ENCODE data around the gene RPE.

RPE gene

DNA sequence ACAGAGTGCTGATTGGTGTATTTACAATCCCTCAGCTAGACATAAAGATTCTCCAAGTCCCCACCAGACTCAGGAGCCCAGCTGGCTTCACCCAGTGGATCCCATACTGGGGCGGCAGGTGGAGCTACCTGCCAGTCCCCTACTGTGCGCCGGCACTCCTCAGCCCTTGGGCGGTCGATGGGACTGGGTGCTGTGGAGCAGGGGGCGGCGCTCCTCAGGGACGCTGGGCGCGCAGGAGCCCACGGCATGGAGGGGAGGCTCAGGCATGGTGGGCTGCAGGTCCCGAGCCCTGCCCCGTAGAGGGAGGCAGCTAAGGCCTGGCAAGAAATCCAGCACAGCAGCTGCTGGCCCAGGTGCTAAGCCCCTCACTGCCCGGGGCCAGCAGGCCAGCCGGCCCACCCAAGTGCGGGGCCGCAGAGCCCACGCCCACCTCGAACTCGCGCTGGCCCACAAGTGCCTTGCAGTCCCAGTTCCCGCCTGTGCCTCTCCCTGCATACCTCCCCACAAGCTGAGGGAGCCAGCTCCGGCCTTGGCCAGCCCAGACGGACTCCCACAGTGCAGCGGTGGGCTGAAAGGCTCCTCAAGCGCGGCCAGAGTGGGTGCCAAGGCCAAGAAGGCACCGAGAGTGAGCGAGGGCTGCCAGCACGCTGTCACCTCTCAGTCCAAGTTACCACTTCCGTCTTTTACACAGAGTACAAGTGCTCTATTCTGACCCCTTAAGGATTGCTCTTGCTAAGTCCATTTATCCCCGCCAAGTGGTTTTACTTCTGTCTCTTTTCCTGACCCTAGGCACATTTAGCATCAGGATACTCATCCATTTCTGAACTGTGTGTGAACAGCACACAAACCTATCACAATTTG, 1.7 kb upstream of the RPE start:
- in situ Hi-C loops (cut with HindIII; ENCODE audit: low sequenced_read_pairs) = no loop called here

DNA sequence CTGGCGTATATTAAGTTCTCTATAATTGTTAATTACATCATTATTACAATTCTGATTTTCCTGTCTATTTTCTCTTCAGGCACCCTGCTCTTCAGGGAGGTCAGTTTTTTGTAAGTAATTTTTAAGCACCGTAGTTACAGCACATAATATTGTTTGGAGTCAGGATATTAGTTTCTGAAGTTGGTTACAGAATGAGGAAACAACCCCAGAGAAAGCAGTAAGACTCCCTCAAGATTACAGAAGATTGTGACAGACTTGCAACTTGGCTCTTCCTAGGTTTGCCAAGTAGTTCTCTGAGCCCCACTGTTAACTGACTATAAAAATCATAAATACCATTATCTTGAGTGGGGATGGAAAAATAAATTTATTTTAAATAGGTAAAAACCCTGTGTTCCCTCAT, 921 bp downstream of the RPE start:
- in situ Hi-C loops (cut with HindIII; ENCODE audit: low sequenced_read_pairs) = no loop called here

DNA sequence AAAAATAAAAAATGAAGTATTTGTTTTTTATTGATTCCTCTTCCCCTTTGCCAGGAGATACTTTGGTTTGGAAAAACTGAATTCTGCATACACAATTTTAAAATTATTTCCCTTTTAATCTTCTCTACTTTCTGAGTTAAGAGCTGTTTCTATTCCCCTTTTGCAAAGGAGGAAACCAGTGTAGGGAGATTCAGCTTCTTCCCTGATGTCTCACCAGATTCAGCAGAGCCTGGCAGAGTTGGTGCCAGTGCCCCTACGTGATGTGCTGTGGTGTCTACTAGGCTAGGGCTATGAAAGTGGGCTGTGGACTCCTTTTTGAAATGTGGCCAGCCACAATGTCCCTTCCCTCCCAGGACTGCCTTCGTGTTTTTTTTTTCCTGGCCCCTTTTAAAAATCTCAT, 2.4 kb downstream of the RPE start:
- in situ Hi-C loops (cut with HindIII; ENCODE audit: low sequenced_read_pairs) = no loop called here

GRCh38 chr2:210007895-210008294, 5.5 kb downstream of the RPE start:
- in situ Hi-C loops (cut with HindIII; ENCODE audit: low sequenced_read_pairs) = no loop called here

GRCh38 chr2:210009126-210009525, 6.7 kb downstream of the RPE start:
- in situ Hi-C loops (cut with HindIII; ENCODE audit: low sequenced_read_pairs) = no loop called here

DNA sequence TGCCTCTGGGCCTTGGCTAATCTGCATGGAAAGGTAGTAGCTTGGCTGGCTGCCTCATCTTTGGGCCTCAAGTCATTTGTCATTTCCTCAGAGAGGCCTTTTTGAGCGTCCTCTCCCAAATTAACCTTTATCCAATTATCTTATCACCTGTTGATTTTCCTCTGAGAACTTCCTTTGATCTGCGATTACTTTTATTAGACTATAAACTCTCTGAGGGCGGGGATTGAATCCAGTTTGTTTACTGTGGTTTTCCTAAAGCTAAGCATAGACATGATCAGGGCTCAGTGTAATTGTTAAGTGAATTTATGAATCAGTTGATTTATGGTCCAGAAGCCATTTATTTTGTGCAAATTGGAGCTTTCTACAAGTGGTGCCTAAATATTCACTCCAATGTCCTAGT, 7.5 kb downstream of the RPE start:
- in situ Hi-C loops (cut with HindIII; ENCODE audit: low sequenced_read_pairs) = no loop called here

DNA sequence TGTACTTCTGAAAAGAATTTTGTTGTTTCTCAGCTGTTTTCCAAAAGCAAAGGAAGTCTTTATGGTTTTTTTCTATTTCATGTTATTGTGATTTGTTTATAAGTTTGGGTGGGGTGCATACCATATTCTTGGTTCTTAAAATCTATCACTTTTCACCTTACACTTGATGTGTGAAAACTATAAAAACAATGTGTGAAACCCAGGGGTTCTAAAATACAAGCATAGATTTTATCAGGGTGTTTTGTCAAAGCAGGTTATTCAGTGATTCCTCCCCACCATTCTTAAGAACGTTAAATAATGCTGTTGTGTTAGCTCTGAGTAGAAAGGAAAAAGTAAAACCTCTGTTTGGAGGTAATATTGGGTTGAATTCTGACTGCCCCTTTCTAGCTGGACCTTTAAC, 17.7 kb downstream of the RPE start:
- in situ Hi-C loops (cut with HindIII; ENCODE audit: low sequenced_read_pairs) = no loop called here

DNA sequence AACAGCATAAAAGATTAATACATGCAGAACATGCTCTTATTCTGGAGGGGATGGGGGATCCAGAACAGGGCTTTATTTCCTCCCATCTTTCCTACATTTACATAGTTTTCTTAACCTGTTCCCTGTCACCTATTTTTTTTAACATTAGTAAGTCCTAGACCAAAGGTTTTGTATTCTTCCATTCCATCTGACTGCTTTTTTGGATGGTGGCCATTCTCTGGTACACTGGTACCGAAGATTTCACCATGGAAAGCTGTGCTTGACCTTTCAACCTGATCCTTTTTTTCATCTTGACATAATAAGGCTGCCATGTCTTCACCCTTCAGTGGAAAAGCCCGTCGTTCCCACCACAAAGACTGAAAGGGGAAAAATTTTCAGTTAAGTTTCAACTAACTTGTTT, 20.4 kb downstream of the RPE start:
- in situ Hi-C loops (cut with HindIII; ENCODE audit: low sequenced_read_pairs) = no loop called here

DNA sequence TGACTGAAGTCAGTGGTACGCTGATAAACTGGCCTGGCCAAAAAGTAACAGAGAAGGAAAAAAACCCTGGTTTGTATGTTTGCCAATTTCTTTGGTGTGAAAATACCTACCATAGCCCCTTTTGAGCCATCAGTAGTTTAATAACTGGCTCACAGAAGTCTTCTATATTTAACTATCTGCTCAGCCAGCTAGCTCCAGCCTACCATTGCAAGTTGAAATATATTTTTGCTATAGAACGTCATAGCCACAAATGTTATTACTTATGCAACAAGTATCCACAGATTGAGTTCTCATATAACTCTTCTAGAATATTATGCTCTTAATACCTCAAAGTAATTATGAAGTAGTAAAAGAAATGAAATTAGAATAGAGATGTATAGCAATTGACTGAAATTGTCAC, 25.2 kb downstream of the RPE start:
- in situ Hi-C loops (cut with HindIII; ENCODE audit: low sequenced_read_pairs) = no loop called here

DNA sequence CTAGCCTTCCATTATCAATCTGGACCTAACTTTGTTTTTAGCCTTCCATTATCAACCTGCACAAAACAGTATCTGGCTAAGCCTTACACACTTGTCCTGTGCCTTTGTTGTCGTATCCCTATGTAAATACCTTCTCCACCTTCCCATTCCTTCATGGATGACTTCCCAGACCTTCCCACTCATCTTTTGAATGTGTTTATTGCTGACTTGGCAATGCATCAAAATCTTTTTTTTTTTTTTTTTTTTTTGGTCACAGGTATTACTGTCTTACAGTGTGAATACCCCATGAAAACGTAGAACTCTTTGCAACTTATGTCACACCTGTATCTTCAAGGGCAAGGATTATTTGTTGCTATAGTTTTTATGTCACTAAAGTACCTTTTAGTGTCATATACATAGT, 25.7 kb downstream of the RPE start:
- in situ Hi-C loops (cut with HindIII; ENCODE audit: low sequenced_read_pairs) = no loop called here

DNA sequence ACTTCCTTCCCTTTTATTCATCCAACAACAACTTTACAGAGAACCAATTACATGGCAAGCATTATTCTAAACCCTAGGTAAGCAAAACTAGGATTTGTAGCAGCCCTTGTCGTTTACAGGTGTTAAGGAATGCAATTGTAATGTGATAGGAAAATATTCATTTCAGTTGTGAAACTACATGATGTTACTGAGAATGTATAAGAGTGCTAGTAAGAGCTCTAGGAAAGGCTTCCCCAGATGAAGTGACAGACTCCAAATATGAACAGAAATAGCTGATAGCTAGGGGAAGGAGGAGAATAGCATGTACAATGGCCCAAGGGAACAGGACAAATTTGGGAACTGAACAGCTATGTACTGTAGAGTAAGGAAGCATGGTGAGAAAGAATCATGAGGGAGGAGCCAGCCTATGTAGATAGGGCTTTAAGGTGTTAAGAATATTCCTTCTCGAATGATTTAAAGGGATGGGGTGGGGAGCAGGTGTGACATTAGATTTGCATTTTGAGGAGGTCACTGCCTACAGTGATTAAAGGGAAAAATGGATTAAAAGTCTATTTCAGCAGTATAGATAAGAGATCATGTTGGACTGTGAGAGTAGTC, 31.7 kb downstream of the RPE start:
- in situ Hi-C loops (cut with HindIII; ENCODE audit: low sequenced_read_pairs) = no loop called here

DNA sequence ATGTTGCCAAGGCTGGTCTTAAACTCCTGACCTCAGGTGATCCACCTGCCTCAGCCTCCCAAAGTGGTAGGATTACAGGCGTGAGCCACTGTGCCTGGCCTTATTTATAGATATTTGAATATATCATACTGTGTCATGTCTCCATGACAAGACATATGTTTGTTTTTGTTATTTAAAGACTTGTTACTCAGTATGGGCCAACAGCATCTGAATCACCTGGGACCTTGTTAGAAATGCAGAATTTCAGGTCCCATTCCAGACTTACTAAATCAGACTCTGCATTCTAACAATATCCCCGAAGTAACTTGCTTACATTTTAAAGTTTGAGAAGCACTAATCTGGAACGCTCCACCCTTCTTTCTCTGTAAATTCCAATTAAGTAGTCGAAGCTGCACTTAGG, 33.2 kb downstream of the RPE start:
- in situ Hi-C loops (cut with HindIII; ENCODE audit: low sequenced_read_pairs) = no loop called here

DNA sequence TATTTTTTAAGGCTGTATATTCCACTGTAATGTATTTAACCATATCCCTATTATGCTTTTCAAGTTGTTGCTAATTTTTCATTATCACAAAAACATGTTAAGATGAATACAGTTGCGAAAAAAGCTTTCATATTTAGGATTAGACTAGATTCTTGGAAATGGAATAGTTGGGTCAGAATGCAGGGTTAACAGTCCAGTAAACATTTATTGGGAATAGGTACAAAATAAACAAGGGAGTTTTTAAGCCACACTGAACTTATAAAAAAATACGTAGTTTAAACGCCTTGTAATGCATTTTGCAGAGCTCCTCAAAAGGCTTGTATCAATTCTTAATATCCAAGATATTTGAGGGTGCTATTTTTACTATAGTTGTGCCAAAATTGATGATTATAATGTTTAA, 35.6 kb downstream of the RPE start:
- in situ Hi-C loops (cut with HindIII; ENCODE audit: low sequenced_read_pairs) = no loop called here

DNA sequence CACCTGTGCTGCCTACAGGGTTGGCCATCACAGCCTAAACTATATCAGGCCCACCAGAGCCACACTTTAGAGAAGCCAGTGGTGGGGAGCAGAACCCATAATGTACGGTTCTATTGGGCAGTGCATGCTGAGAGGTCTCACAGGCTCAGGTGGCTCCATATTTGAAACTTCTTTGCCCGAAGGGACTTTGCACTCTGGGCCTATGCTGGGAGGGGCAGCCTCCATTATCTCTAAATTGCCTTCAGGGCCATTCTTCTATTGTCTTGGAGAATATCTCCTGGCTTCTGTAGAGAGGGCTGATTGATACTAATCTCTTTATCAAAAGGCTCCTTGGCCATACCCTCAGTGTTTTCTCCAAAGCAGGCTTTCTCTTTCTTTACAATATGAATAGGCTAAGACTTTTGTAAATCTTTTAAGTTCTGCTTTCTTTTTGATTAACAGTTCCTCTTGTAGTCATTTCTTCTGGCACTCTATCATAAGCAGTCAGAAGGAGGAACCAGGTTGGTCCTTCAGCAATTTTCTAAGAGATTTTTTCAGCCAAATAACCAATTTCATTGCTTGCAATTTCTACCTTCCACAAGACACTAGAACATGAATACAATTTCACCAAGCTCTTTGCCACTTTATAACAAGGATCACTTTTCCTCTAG, 44.5 kb downstream of the RPE start:
- in situ Hi-C loops (cut with HindIII; ENCODE audit: low sequenced_read_pairs) = no loop called here

- in situ Hi-C loops (cut with HindIII; ENCODE audit: low sequenced_read_pairs) = no loop called here
These were observed 47.4 kb downstream of the RPE start for GRCh38 chr2:210049831-210050230.

DNA sequence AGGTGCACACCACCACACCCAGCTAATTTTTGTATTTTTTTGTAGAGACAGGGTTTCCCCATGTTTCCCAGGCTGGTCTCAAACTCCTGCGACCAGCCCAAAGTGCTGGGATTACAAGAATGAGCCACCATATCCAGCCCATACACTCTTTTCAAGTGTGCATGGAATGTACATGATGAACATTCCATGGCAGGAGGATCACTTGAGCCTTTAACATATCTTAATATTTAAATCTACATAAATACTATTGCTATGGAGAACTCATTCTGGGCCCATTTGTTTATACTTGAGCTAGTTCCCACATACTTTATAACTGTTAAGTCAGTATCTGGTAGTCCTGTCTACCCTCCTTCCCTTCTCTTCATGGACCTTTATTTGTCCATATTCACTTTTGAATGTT, 48.4 kb downstream of the RPE start:
- in situ Hi-C loops (cut with HindIII; ENCODE audit: low sequenced_read_pairs) = no loop called here

DNA sequence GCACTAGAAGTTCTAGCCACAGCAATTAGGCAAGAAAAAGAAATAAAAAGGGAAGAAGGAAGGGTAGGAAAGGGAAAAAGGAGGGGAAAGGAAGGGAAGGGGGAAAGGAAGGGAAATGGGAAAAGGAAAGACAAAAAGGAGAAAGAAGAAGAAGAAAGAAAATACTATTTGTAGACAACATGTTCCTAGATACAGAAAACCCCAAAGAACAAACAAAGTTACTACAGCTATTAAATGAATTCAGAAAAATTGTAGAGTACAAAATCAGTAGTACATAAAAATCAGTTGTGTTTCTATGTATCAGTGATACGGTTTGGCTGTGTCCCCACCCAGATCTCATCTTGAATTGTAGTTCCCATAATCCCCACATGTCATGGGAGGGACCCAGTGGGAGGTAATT, 52.3 kb downstream of the RPE start:
- in situ Hi-C loops (cut with HindIII; ENCODE audit: low sequenced_read_pairs) = no loop called here

DNA sequence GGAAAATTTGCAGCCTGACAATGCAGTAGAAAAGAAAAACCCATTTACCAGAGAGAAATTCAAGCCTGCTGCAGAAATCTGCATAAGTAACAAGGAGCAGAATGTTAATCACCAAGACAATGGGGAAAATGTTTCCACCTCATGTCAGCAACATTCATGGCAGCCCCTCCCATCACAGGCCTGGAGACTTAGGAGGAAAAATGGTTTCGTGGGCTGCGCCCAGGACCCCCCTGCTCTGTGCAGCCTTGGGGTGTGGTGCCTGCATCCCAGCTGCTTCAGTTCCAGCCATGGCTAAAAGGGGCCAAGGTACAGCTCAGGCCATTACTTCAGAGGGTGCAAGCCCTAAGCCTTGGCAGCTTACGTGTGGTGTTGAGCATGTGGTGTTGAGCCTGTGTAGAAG, 53.4 kb downstream of the RPE start:
- in situ Hi-C loops (cut with HindIII; ENCODE audit: low sequenced_read_pairs) = no loop called here

DNA sequence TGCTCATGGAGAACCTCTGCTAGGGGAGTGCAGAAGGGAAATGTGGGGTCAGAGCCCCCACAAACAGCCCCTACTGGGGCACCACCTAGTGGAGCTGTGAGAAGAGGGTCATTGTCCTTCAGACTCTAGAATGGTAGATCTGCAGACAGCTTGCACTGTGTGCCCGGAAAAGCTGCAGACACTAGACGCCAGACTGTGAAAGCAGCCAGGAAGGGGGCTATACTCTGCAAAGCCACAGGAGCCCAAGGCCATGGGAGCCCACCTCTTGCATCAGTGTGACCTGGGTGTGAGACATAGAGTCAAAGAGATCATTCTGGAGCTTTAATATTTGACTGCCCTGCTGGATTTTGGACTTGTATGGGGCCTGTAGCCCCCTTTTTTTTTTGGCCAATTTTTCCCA, 60.9 kb downstream of the RPE start:
- in situ Hi-C loops (cut with HindIII; ENCODE audit: low sequenced_read_pairs) = no loop called here

Data from endothelial cell of hepatic sinusoid (primary cell).